ENCODE data around the gene ZFYVE27.

Gene ZFYVE27

GRCh38 chr10:97770255-97770654 is 33.3 kb downstream of the ZFYVE27 start:
- DNase-seq (ENCODE audit: low read depth in 2 of 2): no peak

DNA sequence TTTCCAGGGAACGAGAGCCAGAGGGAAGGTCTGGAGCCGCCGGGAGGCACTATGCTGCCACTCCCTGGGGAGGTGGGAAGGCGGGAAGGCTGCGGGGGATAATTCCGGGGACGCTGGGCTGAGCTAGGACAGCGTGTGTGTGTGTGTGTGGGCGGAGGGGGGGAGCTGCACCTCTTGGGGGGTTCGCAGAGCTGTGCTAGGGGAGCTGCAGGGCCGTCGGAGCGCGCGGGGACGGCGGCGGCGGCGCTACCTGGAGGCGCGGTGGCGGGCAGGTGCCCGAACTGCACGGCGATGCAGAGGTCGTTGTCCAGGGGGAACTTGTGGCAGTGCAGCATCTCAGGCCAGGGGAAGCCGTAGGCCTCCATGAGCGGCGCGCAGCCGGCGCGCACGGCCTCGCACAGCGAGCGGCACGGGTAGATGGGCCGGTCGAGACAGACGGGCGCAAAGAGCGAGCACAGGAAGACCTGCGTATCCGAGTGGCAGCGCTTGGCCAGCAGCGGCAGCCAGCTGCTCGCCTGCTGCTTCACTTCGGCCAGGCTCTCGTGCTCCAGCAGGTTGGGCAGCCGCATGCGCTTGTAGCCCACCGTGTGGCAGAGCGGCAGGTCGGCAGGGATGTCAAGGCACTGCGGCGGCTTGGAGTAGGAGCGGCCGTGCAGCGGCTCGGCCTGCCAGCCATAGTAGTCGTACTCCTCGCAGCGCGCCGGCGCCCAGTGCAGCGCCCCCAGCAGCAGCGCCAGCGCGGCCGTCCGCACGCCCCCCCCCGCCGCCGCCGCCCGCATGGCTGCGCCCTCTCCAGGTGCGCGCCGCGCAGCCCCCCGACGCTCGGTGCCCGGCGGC is 34.3 kb downstream of the ZFYVE27 start:
- no peak for DNase-seq (ENCODE audit: low read depth in 2 of 2)

DNA sequence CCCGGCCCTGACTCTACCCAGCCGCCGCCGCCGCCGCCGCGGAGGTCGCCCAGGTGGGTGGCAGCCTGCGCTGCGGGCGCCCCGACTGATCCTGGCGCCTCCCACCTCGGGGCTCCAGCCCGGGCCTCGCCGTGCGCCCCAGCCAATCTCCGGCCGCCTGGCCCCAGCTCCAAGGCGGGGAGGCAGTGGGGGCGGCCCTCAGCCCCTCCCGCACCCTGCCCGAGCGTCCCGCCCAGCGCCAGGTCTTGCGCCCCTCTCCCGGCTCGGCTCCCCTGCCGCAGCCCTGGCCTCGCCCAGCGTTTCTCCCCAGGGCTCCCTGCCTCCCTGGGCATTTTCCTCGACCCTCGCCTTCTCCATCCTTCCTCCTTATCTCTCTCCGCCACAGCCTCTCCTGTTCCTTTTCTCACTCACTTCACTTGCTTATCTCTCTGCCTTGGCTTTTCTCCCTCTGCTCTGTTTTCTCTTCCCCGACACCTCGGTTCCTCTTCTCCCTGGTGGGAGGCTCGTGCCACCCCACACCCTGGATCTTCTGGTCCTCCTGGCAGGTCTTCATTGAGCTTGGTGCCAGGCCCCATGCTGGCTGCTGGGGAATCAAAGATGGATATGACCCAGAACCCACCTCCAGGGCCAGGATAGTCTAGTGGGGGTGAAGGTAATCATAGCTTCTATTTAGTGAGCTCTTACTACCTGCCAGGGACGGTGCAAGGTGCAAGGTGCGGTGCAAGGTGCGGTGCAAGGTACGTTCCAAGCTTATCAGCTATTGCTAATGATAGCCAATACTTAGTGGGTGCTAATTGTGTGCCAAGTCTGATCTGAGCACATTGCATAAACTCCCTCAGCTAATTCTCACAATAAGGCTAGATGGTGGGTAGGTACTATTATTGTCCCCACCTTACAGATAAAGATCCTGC is 35.2 kb downstream of the ZFYVE27 start, which contains the start of gene SFRP5:
Gene SFRP5 (minus strand): TSS at position 87 of the 911 bp plus-strand sequence. CDS start 166 bp downstream, outside the sequence.
- no peak for DNase-seq (ENCODE audit: low read depth in 2 of 2)

DNA sequence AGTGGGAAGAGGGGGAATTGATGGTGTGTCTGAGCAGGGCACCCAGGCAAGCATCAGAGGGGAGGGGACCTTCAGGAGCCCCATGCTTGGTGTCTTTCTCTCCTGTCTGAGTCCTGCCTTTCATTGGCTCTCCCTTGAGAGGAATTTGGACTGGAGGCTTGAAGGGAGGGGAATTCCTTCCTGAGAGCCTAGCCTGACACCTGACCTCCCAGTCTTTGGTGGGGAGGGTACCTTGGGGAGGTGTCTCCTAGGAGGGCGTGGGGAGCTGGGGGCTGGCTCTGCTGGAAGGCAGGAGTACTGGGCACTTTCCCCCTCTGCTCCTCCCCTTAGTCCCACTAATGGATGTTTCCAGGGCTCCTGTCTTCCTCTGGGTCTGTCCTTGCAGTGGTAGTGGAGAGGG is 36.2 kb downstream of the ZFYVE27 start:
- no peak for DNase-seq (ENCODE audit: low read depth in 2 of 2)

- DNase-seq (ENCODE audit: low read depth in 2 of 2): no peak
Observed at GRCh38 chr10:97774811-97775294, 37.9 kb downstream of the ZFYVE27 start.

- no peak for DNase-seq (ENCODE audit: low read depth in 2 of 2)
Observed at GRCh38 chr10:97777143-97777542, 40.2 kb downstream of the ZFYVE27 start.

DNA sequence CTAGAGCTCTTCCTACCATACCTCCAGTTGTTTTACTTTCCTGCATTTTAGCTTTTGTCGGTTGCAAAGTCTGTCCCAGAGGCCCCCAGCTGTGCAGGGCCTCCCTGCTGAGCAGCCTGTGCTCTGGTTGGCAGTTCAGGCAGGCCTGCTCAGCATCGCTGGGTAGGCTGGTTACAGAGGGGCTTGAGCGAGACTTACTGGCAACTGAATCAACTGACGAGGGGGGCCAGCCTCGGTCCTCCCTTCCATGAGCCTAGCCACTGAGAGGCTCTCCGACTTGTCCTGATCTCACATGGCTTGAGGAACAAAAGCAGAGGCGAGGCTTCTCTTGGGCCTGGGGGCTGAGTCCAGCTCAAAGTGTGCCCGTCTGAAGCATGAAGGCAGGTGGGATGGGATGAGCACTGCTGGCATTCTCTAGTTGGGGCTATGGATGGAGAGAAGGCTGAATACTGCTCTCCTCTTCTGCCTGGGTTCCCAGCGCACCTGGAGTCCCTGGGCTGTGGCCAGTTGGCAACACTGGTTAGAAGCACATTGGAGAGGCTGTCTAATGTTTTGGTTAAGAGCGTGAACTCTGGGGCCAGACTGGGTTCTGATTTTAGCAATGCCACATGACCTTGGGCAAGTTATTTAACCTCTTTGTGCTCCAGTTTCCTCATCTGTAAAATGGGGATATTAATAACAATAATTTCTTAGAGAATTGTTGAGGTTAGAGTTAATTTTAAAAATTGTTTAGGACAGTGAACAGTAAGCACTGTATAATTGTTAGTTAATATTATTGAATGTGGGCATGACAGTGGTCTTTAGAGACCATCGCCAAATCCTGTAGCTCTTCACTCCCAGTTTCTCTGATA is 41.7 kb downstream of the ZFYVE27 start:
- DNase-seq (ENCODE audit: low read depth in 2 of 2): no peak

GRCh38 chr10:97779492-97779891 is 42.6 kb downstream of the ZFYVE27 start:
- DNase-seq (ENCODE audit: low read depth in 2 of 2): no peak

- DNase-seq (ENCODE audit: low read depth in 2 of 2): no peak
Observed at GRCh38 chr10:97779975-97780374, 43.0 kb downstream of the ZFYVE27 start.

GRCh38 chr10:97780841-97781617 is 44.1 kb downstream of the ZFYVE27 start:
- no peak for DNase-seq (ENCODE audit: low read depth in 2 of 2)

DNA sequence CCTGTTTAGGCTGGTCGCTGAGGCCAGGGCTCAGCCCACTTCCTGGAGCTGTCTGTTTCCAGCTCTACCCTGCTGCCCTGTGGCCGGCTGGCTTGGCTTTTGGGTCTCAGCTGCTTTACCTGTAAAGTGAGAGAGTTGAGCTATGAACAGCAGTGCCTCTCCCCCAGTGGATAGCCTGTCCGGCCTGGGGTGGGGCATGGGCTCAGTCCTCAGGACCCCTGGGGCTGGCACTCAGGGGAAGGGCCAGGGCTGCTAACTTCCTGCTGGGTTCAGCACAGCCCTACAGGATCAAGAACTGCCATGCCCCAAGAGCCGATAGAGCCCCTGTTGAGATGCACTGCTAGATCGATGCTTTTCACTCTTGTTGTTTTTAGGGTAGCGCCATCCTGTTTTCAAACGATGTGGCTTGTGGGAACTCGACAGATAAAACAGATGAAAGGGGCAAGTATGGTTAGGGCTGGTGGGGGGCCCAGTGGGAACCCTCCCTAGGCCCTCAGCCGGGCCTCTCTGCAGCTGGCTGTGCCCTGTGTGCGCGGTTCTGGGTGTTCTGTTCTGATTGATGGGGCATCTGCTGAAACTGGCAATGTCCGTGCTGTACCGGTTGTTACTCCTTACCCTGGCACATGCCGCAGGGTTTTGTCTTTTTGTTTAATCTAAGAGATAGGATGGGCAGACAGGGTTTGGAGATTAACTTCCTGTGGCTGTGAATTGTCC is 44.8 kb downstream of the ZFYVE27 start:
- DNase-seq (ENCODE audit: low read depth in 2 of 2): no peak

- DNase-seq (ENCODE audit: low read depth in 2 of 2): no peak
Observed at GRCh38 chr10:97782455-97783228, 45.7 kb downstream of the ZFYVE27 start.

DNA sequence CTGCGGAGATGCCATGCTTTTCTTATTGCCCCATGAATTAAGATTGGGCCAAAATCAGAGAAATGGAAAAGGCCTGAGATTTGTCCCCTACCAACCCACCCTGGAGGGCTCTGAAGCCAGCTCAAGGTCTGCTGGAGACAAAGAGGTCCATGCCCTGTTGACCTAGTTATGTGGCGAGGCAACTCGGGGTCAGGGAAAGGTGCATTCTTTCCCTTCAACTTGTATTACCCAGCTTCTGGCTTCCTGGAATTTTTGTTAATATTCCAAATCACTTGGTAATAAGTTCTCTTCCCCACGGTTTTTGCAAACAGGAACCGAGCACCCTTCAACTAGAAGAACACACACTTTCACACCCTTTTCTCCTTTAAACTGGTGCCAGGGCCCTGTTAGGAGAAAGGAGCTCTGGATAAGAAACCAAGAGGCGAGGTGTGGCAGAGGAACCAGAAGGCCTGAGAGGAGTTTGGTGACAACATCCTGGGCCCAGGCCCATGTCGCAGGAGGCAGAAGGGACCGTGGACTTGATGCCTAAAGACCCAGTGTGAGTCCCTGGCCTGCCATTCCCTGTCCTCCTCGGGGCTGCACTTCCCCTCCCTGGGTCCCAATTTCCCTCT is 47.4 kb downstream of the ZFYVE27 start:
- DNase-seq (ENCODE audit: low read depth in 2 of 2): no peak

GRCh38 chr10:97785231-97785630 is 48.3 kb downstream of the ZFYVE27 start:
- no peak for DNase-seq (ENCODE audit: low read depth in 2 of 2)

DNA sequence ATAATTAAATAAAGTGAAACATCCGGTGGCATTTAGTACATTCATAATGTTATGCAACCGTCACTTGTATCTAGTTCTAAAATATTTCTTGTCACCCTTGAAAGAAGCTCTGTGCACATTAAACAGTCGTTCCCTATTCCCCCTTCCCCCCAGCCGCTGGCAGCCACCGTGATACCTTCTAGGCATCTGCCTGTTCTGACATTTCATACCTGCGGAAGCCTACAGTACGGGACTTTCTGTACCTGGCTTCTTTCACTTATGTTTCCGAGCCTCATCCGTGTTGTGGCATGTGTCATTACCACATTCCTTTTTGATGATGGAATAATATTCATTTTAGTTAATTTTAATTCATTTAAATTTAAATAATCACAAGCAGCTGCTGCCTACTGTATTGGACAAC is 48.8 kb downstream of the ZFYVE27 start:
- DNase-seq (ENCODE audit: low read depth in 2 of 2): no peak

DNA sequence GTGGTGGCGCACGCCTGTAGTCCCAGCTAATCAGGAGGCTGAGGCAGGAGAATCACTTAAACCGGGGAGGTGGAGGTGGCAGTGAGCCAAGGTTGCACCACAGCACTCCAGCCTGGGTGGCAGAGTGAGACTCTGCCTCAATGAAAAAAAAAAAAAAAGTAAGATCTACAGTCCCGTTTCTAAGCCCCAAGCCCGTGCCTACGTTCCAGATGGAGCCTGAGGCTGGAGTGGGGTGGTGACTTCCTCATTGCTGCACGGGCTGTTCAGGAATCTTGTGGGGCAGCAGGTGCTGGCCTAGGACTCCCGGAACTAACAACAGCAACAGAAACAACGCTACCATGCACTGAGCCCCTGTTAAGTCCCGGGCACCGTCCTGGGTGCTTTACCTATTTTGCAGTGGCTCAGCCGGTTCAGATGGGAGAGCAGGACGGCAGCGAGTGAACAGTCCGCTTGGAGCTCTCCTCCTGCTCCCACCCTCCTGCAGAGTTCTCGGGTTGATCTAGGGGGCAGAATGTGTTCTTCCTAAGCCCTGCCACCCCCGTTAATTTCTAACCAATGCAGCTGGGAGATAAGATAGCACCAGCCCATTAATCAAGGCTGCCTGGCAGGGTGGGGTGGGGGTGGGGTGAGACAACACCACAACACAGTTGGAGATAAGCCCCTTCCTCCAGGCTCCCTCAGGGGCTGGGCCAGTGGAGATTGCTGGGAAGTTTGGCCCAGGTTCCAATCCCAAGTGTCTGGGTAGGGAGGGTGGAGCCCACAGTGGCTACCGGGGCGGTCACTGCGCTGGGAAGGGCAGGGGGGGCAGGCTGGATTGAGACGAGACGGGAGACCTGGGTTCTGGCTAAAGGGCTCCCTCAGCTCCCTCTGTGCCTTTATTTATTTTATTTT is 51.9 kb downstream of the ZFYVE27 start:
- DNase-seq (ENCODE audit: low read depth in 2 of 2): no peak

DNA sequence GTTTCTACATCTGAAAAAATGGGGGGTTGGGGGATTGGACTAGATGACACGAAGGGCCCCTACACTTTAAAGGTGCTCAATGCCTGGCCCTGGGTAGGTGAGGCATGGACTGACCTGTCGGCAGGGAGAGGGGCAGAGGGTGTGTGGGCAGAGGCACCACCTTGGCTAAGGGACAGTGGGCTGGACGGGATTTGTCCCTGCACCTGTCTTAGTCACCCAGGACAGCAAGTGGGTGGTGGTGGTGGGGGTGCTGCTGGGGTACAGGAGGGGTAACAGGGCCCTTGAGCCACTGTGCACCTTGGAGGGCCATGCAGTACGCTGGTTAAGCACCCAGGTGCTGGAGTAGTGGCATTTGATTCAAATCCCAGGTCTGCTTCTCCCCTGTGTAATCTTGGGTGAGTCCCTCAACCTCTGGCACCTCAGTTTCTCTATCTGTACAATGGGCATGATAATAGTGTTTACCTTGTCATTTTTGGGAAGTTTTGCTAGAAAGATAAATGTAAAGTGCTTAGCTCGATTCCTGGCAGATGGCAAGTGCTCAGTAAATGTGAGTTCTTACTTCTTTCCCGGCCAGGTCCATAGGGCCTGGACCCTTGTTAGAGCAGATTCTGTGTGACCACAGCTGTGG is 53.0 kb downstream of the ZFYVE27 start:
- no peak for DNase-seq (ENCODE audit: low read depth in 2 of 2)
